ENCODE results near the gene PCDHGB1. TPM values are rescaled to one million over a fixed set of nuclear protein-coding genes. Genes with fewer than 3 reads are reported as not detected.
"Not testable (repeated sequence)": the region's sequence is repeated elsewhere in the genome, so short reads cannot be mapped to it uniquely, and the experiment has no call there.

The PCDHGB1 gene
- 2.2 and 2.3 TPM in 2 replicates for total RNA-seq

- peak within 1 kb of the TSS; percentile 24 for H3K4me3 ChIP-seq (ENCODE audit: low read depth, low read length)
- peak; percentile 52 for DNase-seq (ENCODE audit: low read depth)
- TF ChIP-seq CTCF (IDR thresholded peaks at IDR 0.05; ENCODE audit: insufficient read depth, low read depth, low read length), result peak; percentile 59
Observed at GRCh38 chr5:141349917-141350619, at the start of gene PCDHGB1. TSS of gene PCDHGB1 (plus strand) at chr5:141350099. CDS start at chr5:141350261, 162 bp downstream.

DNA sequence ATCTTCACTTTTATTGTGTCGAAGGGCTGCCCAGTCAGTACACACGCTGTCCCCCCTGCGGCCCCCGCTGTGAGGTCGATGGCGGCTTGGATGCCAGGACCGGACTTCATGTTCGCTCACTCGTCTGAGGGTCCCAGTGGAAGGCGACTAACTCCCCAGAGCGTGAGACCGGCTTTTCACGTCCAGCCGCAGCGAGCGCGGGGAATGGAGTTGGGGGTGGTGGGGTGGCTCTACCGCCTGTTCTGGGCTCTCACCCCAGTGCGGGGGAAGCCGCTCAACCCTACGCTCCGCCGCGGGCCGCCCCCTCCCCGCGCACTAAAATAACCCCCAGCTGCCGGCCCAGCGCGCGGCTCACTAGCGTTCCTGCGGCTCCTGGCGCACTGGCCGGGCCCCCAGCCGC, 46.1 kb upstream of the PCDHGB1 start, which contains the start of gene SLC25A2:
SLC25A2 (minus strand) TSS at position 294 of the 400 bp plus-strand sequence; CDS start at position 110, 184 bp downstream.
- no peak for TF ChIP-seq CTCF (IDR thresholded peaks at IDR 0.05; ENCODE audit: insufficient read depth, low read depth, low read length)
- DNase-seq (ENCODE audit: low read depth), result no peak
- H3K4me3 ChIP-seq (ENCODE audit: low read depth, low read length), result no peak within 1 kb of the TSS

GRCh38 chr5:141306630-141307029, 43.3 kb upstream of the PCDHGB1 start:
- DNase-seq (ENCODE audit: low read depth), result no peak
- H3K4me3 ChIP-seq (ENCODE audit: low read depth, low read length), result no peak overlapping the region
- no peak for TF ChIP-seq CTCF (IDR thresholded peaks at IDR 0.05; ENCODE audit: insufficient read depth, low read depth, low read length)

- no peak for DNase-seq (ENCODE audit: low read depth)
- no peak overlapping the region for H3K4me3 ChIP-seq (ENCODE audit: low read depth, low read length)
- no peak for TF ChIP-seq CTCF (IDR thresholded peaks at IDR 0.05; ENCODE audit: insufficient read depth, low read depth, low read length)
Observed at GRCh38 chr5:141313711-141314110, 36.2 kb upstream of the PCDHGB1 start.

- not testable (repeated sequence) for DNase-seq (ENCODE audit: low read depth); H3K4me3 ChIP-seq (ENCODE audit: low read depth, low read length)
Observed at GRCh38 chr5:141316963-141317362, 32.9 kb upstream of the PCDHGB1 start.

- no peak for TF ChIP-seq CTCF (IDR thresholded peaks at IDR 0.05; ENCODE audit: insufficient read depth, low read depth, low read length)
- no peak for DNase-seq (ENCODE audit: low read depth)
- H3K4me3 ChIP-seq (ENCODE audit: low read depth, low read length), result no peak overlapping the region
Observed at GRCh38 chr5:141319202-141319601, 30.7 kb upstream of the PCDHGB1 start.

- H3K4me3 ChIP-seq (ENCODE audit: low read depth, low read length), result peak overlapping the region; percentile 84
- no peak for DNase-seq (ENCODE audit: low read depth)
- no peak for TF ChIP-seq CTCF (IDR thresholded peaks at IDR 0.05; ENCODE audit: insufficient read depth, low read depth, low read length)
Observed at GRCh38 chr5:141319699-141320098, 30.2 kb upstream of the PCDHGB1 start.

All from fibroblast of villous mesenchyme (primary cell).